Right lobe of liver (tissue), 4 donors: Measurements from ENCODE around the gene PDZRN4.

Source experiments
- POLR2A ChIP-seq: fragments of 450-650 bp; IDR thresholded peaks from one replicate; pipeline ENCODE4 v1.6.1; 2017; ENCODE audit warnings: antibody characterized with exemption, mild to moderate bottlenecking
- TF ChIP-seq, protein P1 (sequence below), 4 donors: fragments of 200-600 bp in 3 of 4; fragments of 450-650 bp in 1 of 4; IDR thresholded peaks; one replicate each; pipeline versions ENCODE4 v1.5.1 to v1.8.0; 2016 to 2022; ENCODE audit warnings: antibody characterized with exemption in 4 of 4, mild to moderate bottlenecking in 2 of 4
- donor health status: DM: no; HTN: no; CAD: no.
- donor health status: DM: no; HTN: no; CAD: no.
- donor health status: DM: no; HTN: yes; CAD: no.

- no peak for TF ChIP-seq POLR2A
- TF ChIP-seq, protein P1, sequence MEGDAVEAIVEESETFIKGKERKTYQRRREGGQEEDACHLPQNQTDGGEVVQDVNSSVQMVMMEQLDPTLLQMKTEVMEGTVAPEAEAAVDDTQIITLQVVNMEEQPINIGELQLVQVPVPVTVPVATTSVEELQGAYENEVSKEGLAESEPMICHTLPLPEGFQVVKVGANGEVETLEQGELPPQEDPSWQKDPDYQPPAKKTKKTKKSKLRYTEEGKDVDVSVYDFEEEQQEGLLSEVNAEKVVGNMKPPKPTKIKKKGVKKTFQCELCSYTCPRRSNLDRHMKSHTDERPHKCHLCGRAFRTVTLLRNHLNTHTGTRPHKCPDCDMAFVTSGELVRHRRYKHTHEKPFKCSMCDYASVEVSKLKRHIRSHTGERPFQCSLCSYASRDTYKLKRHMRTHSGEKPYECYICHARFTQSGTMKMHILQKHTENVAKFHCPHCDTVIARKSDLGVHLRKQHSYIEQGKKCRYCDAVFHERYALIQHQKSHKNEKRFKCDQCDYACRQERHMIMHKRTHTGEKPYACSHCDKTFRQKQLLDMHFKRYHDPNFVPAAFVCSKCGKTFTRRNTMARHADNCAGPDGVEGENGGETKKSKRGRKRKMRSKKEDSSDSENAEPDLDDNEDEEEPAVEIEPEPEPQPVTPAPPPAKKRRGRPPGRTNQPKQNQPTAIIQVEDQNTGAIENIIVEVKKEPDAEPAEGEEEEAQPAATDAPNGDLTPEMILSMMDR (IDR thresholded peaks at IDR 0.05), result no peak
Observed at GRCh38 chr12:41511247-41511646, 323.1 kb downstream of the PDZRN4 start.
